MM.1S (cell line): Measurements from ENCODE around the gene TRABD2B.

ENCODE experiments used
- EZH2phosphoT487 ChIP-seq: fragments of 300-600 bp; sonication (generic); IDR thresholded peaks from 2 replicates; pipeline ENCODE4 v1.6.1; 2018; ENCODE audit warnings: antibody characterized with exemption, low read length
- TF ChIP-seq, protein P1 (sequence below): fragments of 300-600 bp; sonication (generic); IDR thresholded peaks from 2 replicates; pipeline ENCODE4 v1.5.1; 2016; ENCODE audit warnings: antibody characterized with exemption, low read length, mixed read lengths

DNA sequence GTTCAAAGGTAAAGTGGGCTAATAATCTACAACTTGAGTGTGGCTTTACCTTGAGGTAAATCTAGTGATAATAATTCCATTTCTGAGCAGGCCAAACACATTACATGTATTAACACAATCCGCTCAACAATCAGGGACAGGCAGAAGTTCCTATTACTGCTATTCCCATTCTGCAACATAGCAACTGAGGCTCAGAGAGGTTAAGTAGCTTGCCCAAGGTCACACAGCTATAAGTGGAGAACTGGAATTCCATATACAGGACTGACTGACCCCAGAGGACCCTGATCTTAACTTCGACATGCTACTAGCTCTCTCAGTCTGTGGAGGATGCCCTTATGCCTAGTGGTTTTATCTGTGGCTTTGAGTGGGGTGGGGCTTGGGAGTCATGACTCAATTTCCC lies 110.1 kb downstream of the TRABD2B start:
- TF ChIP-seq, protein P1, sequence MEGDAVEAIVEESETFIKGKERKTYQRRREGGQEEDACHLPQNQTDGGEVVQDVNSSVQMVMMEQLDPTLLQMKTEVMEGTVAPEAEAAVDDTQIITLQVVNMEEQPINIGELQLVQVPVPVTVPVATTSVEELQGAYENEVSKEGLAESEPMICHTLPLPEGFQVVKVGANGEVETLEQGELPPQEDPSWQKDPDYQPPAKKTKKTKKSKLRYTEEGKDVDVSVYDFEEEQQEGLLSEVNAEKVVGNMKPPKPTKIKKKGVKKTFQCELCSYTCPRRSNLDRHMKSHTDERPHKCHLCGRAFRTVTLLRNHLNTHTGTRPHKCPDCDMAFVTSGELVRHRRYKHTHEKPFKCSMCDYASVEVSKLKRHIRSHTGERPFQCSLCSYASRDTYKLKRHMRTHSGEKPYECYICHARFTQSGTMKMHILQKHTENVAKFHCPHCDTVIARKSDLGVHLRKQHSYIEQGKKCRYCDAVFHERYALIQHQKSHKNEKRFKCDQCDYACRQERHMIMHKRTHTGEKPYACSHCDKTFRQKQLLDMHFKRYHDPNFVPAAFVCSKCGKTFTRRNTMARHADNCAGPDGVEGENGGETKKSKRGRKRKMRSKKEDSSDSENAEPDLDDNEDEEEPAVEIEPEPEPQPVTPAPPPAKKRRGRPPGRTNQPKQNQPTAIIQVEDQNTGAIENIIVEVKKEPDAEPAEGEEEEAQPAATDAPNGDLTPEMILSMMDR, result no peak
- TF ChIP-seq EZH2phosphoT487, result no peak
